Neural progenitor cell (in vitro differentiated cells): ENCODE results near the gene CAPSL.

Experiments
- EZH2 ChIP-seq: fragments of 200-600 bp; sonication (generic); IDR thresholded peaks from 2 replicates; pipeline ENCODE4 v1.6.1; 2017; ENCODE audit warnings: antibody characterized with exemption, mild to moderate bottlenecking, moderate library complexity
- EZH2phosphoT487 ChIP-seq: fragments of 200-600 bp; sonication (generic); IDR thresholded peaks from 2 replicates; pipeline ENCODE4 v1.6.1; 2017; ENCODE audit warnings: antibody characterized with exemption
- TF ChIP-seq, protein P1 (sequence below): fragments of 200-600 bp; sonication (generic); IDR thresholded peaks from 2 replicates; pipeline ENCODE4 v1.5.1; 2017; ENCODE audit warnings: antibody characterized with exemption, mild to moderate bottlenecking

DNA sequence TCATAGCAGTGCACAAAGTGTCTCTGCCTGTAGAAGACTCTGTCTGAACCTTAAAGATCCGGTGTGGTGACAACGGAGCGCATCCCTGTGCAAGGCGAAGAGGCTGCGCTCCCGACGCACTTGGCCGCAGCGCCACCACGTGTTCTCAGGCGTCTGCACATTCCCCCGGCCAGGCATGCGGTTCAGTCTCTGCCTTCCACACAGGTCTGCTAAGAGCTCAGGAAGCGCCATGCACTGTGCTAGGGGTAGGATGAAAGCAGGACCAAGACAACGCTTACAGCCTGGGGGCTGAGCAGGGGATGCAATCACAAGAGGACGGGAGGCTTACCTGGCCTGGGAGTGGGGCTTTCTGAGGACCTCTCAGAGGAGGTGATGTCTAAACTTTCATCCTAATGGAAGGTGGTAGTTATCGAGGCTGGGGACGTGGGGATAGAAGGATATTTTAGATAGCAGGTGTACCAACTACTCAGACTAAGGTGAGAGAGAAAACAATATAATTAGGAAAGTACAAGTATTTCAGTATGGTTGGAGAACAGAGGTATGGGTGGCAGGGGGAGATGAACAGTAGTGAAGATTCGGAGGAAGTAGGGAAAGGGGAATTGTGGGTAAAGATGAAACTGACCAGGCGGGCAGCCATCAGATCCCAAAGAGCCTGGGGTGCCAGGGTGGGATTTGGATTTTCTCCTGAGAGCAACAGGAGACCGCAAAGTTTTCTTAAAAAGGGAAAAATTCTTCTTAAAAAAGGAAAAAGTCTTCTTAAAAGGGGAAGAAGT, 13.3 kb downstream of the CAPSL start:
- TF ChIP-seq, protein P1, sequence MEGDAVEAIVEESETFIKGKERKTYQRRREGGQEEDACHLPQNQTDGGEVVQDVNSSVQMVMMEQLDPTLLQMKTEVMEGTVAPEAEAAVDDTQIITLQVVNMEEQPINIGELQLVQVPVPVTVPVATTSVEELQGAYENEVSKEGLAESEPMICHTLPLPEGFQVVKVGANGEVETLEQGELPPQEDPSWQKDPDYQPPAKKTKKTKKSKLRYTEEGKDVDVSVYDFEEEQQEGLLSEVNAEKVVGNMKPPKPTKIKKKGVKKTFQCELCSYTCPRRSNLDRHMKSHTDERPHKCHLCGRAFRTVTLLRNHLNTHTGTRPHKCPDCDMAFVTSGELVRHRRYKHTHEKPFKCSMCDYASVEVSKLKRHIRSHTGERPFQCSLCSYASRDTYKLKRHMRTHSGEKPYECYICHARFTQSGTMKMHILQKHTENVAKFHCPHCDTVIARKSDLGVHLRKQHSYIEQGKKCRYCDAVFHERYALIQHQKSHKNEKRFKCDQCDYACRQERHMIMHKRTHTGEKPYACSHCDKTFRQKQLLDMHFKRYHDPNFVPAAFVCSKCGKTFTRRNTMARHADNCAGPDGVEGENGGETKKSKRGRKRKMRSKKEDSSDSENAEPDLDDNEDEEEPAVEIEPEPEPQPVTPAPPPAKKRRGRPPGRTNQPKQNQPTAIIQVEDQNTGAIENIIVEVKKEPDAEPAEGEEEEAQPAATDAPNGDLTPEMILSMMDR, result peak; percentile 73
- TF ChIP-seq EZH2phosphoT487, result no peak
- TF ChIP-seq EZH2, result no peak
